HL-60 (cell line): Measurements from ENCODE around the gene BSN.

Source experiments
- DNase-seq, 2 experiments: peaks; one replicate each; pipeline ENCODE4 v3.0.0-alpha.2; 2010 to 2020; ENCODE audit warnings: low read depth in 1 of 2, low spot score in 1 of 2
- H3K27ac ChIP-seq: fragments of 250-450 bp; sonication (Bioruptor Pico); replicated peaks from 2 replicates; pipeline ENCODE4 v1.5.1; 2020; ENCODE audit warnings: mild to moderate bottlenecking, moderate library complexity
- H3K27me3 ChIP-seq: fragments of 250-450 bp; sonication (Bioruptor Pico); 2 replicates; pipeline ENCODE4 v1.5.1; 2021; ENCODE audit warnings: mild to moderate bottlenecking, moderate library complexity; ENCODE audit not compliant: insufficient read depth, poor library complexity, severe bottlenecking
- H3K4me3 ChIP-seq: replicated peaks from 2 replicates; pipeline ENCODE4 v1.5.1; 2011; ENCODE audit warnings: mild to moderate bottlenecking, control low read depth, low read length; ENCODE audit not compliant: insufficient read depth
- GABPA ChIP-seq: IDR thresholded peaks from 2 replicates; pipeline ENCODE4 v1.6.1; 2012; ENCODE audit warnings: low read depth
- POLR2AphosphoS5 ChIP-seq: IDR thresholded peaks from 2 replicates; pipeline ENCODE4 v1.6.1; 2012; ENCODE audit warnings: low read depth
- SPI1 ChIP-seq: IDR thresholded peaks from 2 replicates; pipeline ENCODE4 v1.6.1; 2012; ENCODE audit warnings: low read depth, mild to moderate bottlenecking, borderline replicate concordance
- TF ChIP-seq, protein P1 (sequence below): IDR thresholded peaks from 2 replicates; pipeline ENCODE4 v1.6.1; 2012; ENCODE audit warnings: low read depth; ENCODE audit not compliant: insufficient replicate concordance
- TF ChIP-seq, protein P2 (sequence below): IDR thresholded peaks from one replicate; pipeline ENCODE4 v1.5.1; 2011; ENCODE audit warnings: low read length, control low read depth, inconsistent platforms; ENCODE audit not compliant: insufficient read depth

The BSN gene

DNA sequence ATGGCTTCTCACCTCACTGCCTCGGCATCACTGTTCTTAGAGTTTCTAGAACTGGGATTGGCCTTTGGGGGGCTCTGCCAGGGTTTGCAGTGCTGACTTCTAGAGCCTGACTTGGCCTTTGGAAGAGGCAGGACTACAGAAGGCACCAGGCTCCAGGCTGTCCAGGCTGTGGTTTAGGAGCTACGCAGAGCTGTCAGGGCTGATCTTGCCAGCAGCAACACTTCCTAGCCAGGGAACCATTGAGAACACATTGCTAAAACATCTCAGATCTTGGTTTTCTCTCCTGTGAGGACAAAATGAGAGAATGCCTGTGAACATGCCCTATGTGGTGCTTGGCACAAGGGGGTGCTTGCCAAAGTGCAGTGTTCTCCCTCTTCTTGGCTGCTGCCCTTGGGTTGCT, 85.3 kb downstream of the BSN start:
- DNase-seq: no peak

DNA sequence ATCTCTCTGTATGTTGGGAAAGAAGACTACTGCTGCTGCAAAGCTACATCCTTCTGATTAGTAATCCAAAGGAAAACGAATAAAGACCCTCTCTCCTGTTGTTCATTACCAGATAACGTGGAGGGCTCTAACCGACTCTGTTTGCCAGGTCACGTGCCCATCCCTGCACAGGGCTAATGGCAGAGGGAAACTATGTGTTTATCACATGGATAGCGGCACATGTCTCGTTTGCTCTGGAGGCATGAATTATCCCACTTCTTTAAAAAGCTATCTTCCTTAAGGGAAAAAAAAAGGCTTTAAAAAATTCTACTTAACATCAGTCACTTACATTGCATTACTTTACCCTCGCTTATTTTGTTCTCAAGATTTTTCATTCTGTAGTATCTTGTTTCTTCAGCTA, 87.0 kb downstream of the BSN start:
- no peak for DNase-seq

More for the DNA sequence above, 85.3 kb downstream of the BSN start:
- Histone ChIP-seq H3K4me3 (no peak overlapping the region), H3K27me3 (no peaks in the 10 kb centered on the region), H3K27ac (no peak overlapping the region)
- TF ChIP-seq SPI1 (no peak), POLR2AphosphoS5 (no peak), GABPA (no peak)
- TF ChIP-seq, protein P1, sequence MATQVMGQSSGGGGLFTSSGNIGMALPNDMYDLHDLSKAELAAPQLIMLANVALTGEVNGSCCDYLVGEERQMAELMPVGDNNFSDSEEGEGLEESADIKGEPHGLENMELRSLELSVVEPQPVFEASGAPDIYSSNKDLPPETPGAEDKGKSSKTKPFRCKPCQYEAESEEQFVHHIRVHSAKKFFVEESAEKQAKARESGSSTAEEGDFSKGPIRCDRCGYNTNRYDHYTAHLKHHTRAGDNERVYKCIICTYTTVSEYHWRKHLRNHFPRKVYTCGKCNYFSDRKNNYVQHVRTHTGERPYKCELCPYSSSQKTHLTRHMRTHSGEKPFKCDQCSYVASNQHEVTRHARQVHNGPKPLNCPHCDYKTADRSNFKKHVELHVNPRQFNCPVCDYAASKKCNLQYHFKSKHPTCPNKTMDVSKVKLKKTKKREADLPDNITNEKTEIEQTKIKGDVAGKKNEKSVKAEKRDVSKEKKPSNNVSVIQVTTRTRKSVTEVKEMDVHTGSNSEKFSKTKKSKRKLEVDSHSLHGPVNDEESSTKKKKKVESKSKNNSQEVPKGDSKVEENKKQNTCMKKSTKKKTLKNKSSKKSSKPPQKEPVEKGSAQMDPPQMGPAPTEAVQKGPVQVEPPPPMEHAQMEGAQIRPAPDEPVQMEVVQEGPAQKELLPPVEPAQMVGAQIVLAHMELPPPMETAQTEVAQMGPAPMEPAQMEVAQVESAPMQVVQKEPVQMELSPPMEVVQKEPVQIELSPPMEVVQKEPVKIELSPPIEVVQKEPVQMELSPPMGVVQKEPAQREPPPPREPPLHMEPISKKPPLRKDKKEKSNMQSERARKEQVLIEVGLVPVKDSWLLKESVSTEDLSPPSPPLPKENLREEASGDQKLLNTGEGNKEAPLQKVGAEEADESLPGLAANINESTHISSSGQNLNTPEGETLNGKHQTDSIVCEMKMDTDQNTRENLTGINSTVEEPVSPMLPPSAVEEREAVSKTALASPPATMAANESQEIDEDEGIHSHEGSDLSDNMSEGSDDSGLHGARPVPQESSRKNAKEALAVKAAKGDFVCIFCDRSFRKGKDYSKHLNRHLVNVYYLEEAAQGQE: no peak
- TF ChIP-seq, protein P2, sequence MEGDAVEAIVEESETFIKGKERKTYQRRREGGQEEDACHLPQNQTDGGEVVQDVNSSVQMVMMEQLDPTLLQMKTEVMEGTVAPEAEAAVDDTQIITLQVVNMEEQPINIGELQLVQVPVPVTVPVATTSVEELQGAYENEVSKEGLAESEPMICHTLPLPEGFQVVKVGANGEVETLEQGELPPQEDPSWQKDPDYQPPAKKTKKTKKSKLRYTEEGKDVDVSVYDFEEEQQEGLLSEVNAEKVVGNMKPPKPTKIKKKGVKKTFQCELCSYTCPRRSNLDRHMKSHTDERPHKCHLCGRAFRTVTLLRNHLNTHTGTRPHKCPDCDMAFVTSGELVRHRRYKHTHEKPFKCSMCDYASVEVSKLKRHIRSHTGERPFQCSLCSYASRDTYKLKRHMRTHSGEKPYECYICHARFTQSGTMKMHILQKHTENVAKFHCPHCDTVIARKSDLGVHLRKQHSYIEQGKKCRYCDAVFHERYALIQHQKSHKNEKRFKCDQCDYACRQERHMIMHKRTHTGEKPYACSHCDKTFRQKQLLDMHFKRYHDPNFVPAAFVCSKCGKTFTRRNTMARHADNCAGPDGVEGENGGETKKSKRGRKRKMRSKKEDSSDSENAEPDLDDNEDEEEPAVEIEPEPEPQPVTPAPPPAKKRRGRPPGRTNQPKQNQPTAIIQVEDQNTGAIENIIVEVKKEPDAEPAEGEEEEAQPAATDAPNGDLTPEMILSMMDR: no peak

DNA sequence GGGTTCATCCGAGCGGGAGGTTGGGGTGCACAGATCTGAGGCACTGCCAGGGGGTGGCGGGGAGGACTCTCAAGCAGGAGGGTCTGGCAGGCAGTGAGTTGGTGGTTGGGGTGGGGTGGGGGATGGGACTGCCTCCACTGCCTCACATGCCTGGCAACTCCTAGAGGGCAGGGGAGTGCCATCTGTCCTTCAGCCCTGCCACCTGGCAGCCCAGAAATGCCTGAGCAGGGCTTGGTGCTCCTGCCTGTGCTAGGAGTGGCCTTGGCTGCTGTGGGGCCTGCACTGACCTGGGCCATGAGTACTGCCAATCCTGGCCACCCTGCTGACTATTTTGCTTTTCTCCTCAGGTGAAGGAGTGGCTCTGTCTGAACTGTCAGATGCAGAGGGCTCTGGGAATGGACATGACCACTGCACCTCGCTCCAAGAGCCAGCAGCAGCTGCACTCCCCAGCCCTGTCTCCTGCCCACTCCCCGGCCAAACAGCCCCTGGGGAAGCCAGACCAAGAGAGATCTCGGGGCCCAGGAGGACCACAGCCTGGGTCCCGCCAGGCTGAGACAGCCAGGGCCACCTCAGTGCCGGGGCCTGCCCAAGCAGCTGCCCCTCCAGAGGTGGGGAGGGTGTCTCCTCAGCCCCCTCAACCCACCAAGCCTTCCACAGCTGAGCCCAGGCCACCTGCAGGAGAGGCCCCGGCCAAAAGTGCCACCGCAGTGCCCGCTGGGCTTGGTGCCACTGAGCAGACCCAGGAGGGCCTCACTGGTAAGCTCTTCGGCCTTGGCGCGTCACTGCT, 87.8 kb downstream of the BSN start:
- no peak for DNase-seq
- H3K4me3 ChIP-seq: no peak overlapping the region
- H3K27me3 ChIP-seq: no peaks in the 10 kb centered on the region
- TF ChIP-seq GABPA (no peak), SPI1 (no peak), POLR2AphosphoS5 (no peak)
- TF ChIP-seq, protein P2: no peak
- TF ChIP-seq, protein P1: no peak
- H3K27ac ChIP-seq: no peak overlapping the region

More for the DNA sequence above, 87.0 kb downstream of the BSN start:
- TF ChIP-seq GABPA (no peak), SPI1 (no peak), POLR2AphosphoS5 (no peak)
- TF ChIP-seq, protein P1: no peak
- TF ChIP-seq, protein P2: no peak
- Histone ChIP-seq H3K4me3 (no peak overlapping the region), H3K27me3 (no peaks in the 10 kb centered on the region), H3K27ac (no peak overlapping the region)
